Thoracic aorta (tissue), 2 donors: ENCODE data around the gene ARID1B. TPM values are rescaled to one million over a fixed set of nuclear protein-coding genes. Genes with fewer than 3 reads are reported as not detected.
"Not testable (repeated sequence)": the region's sequence is repeated elsewhere in the genome, so short reads cannot be mapped to it uniquely, and the experiment has no call there.

Experiments
- ATAC-seq: fragments of 150-250 bp; one replicate; pipeline ENCODE4 v1.8.0; 2017; ENCODE audit warnings: low read depth; ENCODE audit not compliant: insufficient number of reproducible peaks, low FRiP score
- DNase-seq: peaks from one replicate; pipeline ENCODE4 v3.0.0-alpha.2; 2020; ENCODE audit warnings: low spot score
- H3K27ac ChIP-seq, 2 donors: fragments of 200-600 bp; sonication (generic); 1 replicate in 1 of 2; 2 replicates in 1 of 2; pipeline ENCODE4 v1.5.1; 2016; ENCODE audit warnings: mild to moderate bottlenecking in 2 of 2, moderate library complexity in 2 of 2
- H3K27me3 ChIP-seq: fragments of 200-600 bp; sonication (generic); replicated peaks from 2 replicates; pipeline ENCODE4 v1.6.0; 2016; ENCODE audit warnings: mild to moderate bottlenecking; ENCODE audit not compliant: insufficient read depth
- H3K36me3 ChIP-seq: fragments of 200-600 bp; sonication (generic); one replicate; pipeline ENCODE4 v1.5.1; 2016
- H3K4me1 ChIP-seq, 2 donors: fragments of 200-600 bp; sonication (generic); 1 replicate in 1 of 2; 2 replicates in 1 of 2; pipeline versions ENCODE4 v1.5.1 to v1.6.0; 2016; ENCODE audit warnings: low read depth in 2 of 2, mild to moderate bottlenecking in 1 of 2; ENCODE audit not compliant: control insufficient read depth in 1 of 2
- H3K4me3 ChIP-seq: fragments of 200-600 bp; sonication (generic); 2 replicates; pipeline ENCODE4 v1.5.1; 2016; ENCODE audit warnings: mild to moderate bottlenecking
- H3K9me3 ChIP-seq: fragments of 200-600 bp; sonication (generic); 2 replicates; pipeline ENCODE4 v1.5.1; 2016
- total RNA-seq, 2 donors: library from RNA; depleted of rRNA; stranded (reverse); fragments of >200 nt; gene quantifications; one replicate each; pipeline versions ENCODE4 v1.1.0 to v1.2.3, GENCODE V29; 2016
- TF ChIP-seq, protein P1 (sequence below): fragments of 200-600 bp; sonication (generic); IDR thresholded peaks from one replicate; pipeline ENCODE4 v1.5.1; 2019; ENCODE audit warnings: antibody characterized with exemption

ARID1B gene
- total RNA-seq, 2 donors from 2014 or later: 120 to 158 TPM

DNA sequence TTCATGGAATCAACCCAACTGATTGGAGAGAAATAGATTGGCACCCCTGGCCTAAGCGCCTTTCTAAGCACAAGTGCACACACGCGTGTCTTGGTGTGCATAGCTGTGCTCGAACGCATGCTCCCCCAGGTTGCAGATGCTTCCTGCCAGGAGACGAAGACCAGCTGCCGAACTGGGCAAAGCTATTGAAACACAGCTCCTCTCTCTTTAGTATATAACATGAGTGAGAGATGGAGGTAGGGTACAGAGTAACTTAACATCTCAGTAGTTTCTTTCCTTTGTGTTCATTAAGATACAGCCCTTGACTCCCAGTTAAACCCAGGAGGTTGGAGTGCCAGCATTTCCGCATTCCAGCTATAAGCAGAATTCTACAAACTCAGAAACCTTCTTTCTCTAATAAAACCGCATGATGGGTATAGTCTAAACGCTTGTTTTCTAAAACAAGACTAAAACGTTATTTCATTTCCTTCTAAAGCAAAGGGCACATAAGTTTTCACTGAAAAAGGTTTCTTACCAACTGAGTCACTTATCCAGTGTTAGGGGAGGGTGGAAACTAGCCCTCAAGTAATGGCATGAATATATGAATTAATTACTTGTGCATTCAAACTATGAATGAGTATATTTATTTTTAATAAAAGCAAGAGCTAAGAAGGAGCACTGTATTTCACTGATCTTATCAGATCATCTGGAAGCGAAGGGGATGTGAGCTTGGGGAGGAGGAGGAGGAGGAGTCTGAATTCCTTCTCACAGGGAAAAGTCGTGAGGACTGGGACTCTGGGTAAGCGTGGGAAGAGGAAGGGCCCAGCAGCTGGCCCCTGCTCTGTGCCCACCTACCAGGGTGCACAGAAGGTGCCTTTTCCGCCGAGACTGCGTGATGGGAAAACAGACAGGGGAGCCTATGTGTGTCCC, 367.0 kb downstream of the ARID1B start:
- Histone ChIP-seq H3K27me3 (no peaks in the 10 kb centered on the region), H3K4me1 (peaks cover 26 to 57% of the 10 kb centered on the region in 2 donors), H3K4me3 (peak overlapping the region; percentile 43), H3K9me3 (no peaks in the 10 kb centered on the region), H3K36me3 (peaks cover 3% of the 10 kb centered on the region), H3K27ac (peak overlapping the region; percentile 53 to 64)
- DNase-seq (no peak), ATAC-seq (no peak)
- TF ChIP-seq, protein P1, sequence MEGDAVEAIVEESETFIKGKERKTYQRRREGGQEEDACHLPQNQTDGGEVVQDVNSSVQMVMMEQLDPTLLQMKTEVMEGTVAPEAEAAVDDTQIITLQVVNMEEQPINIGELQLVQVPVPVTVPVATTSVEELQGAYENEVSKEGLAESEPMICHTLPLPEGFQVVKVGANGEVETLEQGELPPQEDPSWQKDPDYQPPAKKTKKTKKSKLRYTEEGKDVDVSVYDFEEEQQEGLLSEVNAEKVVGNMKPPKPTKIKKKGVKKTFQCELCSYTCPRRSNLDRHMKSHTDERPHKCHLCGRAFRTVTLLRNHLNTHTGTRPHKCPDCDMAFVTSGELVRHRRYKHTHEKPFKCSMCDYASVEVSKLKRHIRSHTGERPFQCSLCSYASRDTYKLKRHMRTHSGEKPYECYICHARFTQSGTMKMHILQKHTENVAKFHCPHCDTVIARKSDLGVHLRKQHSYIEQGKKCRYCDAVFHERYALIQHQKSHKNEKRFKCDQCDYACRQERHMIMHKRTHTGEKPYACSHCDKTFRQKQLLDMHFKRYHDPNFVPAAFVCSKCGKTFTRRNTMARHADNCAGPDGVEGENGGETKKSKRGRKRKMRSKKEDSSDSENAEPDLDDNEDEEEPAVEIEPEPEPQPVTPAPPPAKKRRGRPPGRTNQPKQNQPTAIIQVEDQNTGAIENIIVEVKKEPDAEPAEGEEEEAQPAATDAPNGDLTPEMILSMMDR: no peak

DNA sequence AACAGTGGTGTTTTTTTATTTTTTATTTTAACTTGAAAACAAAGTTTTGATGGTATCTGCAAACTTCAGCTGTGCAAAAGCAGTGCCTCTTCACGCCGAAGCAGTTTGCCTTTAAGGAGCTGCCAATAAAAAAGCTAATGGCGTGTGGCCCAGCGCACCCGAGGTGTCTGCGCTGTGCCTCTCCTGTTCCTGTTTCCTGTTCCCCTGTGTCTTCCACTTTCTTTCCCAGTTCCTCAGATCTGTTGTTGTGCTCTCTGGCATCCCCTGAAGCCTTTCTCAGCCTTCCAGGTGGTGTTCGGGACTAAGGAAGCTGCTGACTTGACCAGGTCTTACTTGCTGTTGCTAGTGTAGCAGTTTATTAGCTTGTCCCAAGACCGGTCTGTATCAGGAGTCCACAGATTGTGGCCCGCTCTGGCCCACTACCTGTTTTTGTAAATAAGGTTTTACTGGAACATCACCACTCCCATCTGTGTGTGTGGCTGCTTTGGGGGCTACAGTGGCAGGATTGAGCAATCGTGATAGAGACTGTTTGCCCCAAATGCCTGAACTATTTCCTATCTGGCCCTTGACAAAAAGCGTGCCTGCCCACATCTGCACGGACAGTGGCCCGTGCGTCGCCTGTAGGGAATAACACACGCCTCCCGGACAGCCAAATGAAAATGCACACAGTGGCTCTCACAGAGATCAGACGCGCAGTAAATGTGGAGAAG, 367.8 kb downstream of the ARID1B start:
- Histone ChIP-seq H3K27me3 (no peaks in the 10 kb centered on the region), H3K9me3 (no peaks in the 10 kb centered on the region), H3K27ac (peak overlapping the region; percentile 53 to 64), H3K36me3 (peaks cover 3% of the 10 kb centered on the region), H3K4me3 (peak overlapping the region; percentile 27), H3K4me1 (peaks cover 26 to 65% of the 10 kb centered on the region in 2 donors)
- ATAC-seq: no peak
- TF ChIP-seq, protein P1: no peak
- DNase-seq: no peak

DNA sequence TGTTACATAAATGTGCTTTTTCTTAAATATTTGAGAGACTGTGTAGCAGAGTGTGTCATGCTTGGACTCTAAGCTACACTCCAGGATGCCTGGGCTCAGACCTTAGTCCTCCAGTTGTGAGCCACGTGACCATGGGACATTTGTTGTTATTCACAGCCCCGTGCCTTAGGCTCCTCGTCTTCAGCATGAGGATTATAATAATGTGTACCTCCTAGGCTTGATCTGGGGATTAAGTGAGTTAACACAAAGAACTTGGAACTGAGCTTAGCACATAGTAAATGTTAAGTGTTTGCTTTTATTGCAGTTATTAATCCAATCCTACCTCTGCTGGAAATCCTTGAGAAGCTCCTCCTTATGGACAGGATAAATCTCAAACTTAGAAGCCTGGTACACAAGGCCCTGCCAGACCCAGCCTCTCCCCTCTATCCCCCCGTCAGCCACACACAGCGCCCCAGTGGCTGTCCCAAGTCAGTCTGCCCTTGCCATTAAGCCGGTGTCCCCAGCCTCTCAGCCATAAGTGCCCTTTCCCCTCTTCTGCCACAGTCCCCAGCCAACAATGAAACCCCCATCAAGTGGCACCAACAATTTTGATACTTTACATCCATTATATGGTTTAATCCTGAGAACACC, 368.6 kb downstream of the ARID1B start:
- H3K9me3 ChIP-seq: no peaks in the 10 kb centered on the region
- H3K27me3 ChIP-seq: no peaks in the 10 kb centered on the region
- H3K36me3 ChIP-seq: no peaks in the 10 kb centered on the region
- DNase-seq: no peak
- H3K27ac ChIP-seq: peak overlapping the region; percentile 53 to 68
- peaks cover 26 to 73% of the 10 kb centered on the region in 2 donors for H3K4me1 ChIP-seq
- no peak for ATAC-seq
- peak overlapping the region; percentile 27 for H3K4me3 ChIP-seq
- TF ChIP-seq, protein P1: no peak

DNA sequence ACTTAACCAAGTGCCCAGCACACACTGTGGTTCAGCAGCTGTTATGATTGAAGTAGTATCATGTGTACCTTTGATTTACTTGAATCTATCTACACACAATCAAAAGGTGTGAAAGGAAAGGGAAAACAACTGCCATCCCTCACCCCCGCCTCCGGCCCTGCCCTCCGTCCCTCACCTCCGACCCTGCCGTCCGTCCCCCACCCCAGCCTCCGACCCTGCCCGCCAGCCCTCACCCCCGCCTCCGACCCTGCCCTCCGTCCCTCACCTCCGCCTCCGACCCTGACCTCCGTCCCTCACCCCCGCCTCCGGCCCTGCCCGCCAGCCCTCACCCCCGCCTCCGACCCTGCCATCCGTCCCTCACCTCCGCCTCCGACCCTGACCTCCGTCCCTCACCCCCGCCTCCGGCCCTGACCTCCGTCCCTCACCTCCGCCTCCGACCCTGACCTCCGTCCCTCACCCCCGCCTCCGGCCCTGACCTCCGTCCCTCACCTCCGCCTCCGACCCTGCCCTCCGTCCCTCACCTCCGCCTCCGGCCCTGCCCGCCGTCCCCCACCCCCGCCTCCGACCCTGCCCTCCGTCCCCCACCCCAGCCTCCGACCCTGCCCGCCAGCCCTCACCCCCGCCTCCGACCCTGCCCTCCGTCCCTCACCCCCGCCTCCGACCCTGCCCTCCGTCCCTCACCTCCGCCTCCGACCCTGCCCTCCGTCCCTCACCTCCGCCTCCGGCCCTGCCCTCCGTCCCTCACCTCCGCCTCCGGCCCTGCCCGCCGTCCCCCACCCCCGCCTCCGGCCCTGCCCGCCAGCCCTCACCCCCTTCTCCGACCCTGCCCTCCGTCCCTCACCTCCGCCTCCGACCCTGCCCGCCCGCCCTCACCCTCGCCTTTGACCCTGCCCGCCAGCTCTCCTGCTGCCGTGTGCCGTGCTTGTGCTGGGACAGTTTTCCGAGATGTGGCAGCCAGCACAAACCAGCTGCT, 370.2 kb downstream of the ARID1B start:
- not testable (repeated sequence) for H3K27me3 ChIP-seq, H3K4me3 ChIP-seq, H3K9me3 ChIP-seq, H3K36me3 ChIP-seq, ATAC-seq, DNase-seq
- Histone ChIP-seq H3K4me1 (peaks cover 28 to 89% of the 10 kb centered on the region in 2 donors), H3K27ac (peak overlapping the region; percentile 88 to 89)
